Measurements from ENCODE around the gene PPP1R2.

DNA sequence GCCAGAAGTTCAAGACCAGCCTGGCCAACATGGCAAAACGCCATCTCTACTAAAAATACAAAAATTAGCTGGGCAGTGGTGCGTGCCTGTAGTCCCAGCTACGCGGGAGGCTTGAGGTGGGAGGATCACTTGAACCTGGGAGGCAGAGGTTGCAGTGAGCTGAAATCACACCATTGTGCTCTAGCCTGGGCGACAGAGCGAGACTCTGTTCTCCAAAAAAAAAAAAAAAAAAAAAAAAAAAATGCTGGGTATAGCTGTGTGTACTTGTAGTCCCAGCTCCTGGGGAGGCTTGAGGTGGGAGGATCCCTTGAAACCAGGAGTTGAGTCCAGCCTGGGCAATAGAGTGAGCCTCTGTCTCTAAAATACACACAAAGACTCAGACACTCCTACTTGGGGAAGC, 32.0 kb downstream of the PPP1R2 start:
- TF ChIP-seq EZH2phosphoT487 (IDR thresholded peaks at IDR 0.05; ENCODE audit: borderline replicate concordance, low read depth): no peak
- TF ChIP-seq, protein P1, sequence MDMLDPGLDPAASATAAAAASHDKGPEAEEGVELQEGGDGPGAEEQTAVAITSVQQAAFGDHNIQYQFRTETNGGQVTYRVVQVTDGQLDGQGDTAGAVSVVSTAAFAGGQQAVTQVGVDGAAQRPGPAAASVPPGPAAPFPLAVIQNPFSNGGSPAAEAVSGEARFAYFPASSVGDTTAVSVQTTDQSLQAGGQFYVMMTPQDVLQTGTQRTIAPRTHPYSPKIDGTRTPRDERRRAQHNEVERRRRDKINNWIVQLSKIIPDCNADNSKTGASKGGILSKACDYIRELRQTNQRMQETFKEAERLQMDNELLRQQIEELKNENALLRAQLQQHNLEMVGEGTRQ (IDR thresholded peaks at IDR 0.05; ENCODE audit: borderline replicate concordance, low read depth, low read length): no peak
- no peak for TF ChIP-seq RFX5 (IDR thresholded peaks at IDR 0.05; ENCODE audit: low read length)
- TF ChIP-seq, protein P2, sequence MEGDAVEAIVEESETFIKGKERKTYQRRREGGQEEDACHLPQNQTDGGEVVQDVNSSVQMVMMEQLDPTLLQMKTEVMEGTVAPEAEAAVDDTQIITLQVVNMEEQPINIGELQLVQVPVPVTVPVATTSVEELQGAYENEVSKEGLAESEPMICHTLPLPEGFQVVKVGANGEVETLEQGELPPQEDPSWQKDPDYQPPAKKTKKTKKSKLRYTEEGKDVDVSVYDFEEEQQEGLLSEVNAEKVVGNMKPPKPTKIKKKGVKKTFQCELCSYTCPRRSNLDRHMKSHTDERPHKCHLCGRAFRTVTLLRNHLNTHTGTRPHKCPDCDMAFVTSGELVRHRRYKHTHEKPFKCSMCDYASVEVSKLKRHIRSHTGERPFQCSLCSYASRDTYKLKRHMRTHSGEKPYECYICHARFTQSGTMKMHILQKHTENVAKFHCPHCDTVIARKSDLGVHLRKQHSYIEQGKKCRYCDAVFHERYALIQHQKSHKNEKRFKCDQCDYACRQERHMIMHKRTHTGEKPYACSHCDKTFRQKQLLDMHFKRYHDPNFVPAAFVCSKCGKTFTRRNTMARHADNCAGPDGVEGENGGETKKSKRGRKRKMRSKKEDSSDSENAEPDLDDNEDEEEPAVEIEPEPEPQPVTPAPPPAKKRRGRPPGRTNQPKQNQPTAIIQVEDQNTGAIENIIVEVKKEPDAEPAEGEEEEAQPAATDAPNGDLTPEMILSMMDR (IDR thresholded peaks at IDR 0.05): no peak
- TF ChIP-seq, protein P3, sequence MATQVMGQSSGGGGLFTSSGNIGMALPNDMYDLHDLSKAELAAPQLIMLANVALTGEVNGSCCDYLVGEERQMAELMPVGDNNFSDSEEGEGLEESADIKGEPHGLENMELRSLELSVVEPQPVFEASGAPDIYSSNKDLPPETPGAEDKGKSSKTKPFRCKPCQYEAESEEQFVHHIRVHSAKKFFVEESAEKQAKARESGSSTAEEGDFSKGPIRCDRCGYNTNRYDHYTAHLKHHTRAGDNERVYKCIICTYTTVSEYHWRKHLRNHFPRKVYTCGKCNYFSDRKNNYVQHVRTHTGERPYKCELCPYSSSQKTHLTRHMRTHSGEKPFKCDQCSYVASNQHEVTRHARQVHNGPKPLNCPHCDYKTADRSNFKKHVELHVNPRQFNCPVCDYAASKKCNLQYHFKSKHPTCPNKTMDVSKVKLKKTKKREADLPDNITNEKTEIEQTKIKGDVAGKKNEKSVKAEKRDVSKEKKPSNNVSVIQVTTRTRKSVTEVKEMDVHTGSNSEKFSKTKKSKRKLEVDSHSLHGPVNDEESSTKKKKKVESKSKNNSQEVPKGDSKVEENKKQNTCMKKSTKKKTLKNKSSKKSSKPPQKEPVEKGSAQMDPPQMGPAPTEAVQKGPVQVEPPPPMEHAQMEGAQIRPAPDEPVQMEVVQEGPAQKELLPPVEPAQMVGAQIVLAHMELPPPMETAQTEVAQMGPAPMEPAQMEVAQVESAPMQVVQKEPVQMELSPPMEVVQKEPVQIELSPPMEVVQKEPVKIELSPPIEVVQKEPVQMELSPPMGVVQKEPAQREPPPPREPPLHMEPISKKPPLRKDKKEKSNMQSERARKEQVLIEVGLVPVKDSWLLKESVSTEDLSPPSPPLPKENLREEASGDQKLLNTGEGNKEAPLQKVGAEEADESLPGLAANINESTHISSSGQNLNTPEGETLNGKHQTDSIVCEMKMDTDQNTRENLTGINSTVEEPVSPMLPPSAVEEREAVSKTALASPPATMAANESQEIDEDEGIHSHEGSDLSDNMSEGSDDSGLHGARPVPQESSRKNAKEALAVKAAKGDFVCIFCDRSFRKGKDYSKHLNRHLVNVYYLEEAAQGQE (IDR thresholded peaks at IDR 0.05; ENCODE audit: low read depth, low read length): no peak
- no peak for TF ChIP-seq RXRA (IDR thresholded peaks at IDR 0.05; ENCODE audit: borderline replicate concordance, low read depth)
- no peak for TF ChIP-seq RCOR1 (IDR thresholded peaks at IDR 0.05; ENCODE audit: low read length)
- TF ChIP-seq GABPA (IDR thresholded peaks at IDR 0.05; ENCODE audit: low read depth): no peak
- no peak for TF ChIP-seq RAD21 (IDR thresholded peaks at IDR 0.05; ENCODE audit: low read length)
- TF ChIP-seq NRF1 (IDR thresholded peaks at IDR 0.05; ENCODE audit: low read depth, low read length): no peak
- no peak for TF ChIP-seq YY1 (IDR thresholded peaks at IDR 0.05; ENCODE audit: low read depth)
- TF ChIP-seq, protein P4, sequence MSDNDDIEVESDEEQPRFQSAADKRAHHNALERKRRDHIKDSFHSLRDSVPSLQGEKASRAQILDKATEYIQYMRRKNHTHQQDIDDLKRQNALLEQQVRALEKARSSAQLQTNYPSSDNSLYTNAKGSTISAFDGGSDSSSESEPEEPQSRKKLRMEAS (IDR thresholded peaks at IDR 0.05; ENCODE audit: low read depth): no peak
- TF ChIP-seq POLR2AphosphoS5 (IDR thresholded peaks at IDR 0.05; ENCODE audit: low read depth, low read length): no peak
- TF ChIP-seq, protein P5, sequence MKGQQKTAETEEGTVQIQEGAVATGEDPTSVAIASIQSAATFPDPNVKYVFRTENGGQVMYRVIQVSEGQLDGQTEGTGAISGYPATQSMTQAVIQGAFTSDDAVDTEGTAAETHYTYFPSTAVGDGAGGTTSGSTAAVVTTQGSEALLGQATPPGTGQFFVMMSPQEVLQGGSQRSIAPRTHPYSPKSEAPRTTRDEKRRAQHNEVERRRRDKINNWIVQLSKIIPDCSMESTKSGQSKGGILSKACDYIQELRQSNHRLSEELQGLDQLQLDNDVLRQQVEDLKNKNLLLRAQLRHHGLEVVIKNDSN (IDR thresholded peaks at IDR 0.05; ENCODE audit: borderline replicate concordance, low read depth): no peak

Measured in SK-N-SH (cell line).